Stimulated activated CD4-positive, alpha-beta T cell treated with anti-CD3 and anti-CD28 coated beads, Interleukin-12 subunit alpha, Interleukin-12 subunit beta, amount 100 ng/mL, for 48 hours (primary cell): ENCODE measurements around the gene TSPAN19.
"Not testable (repeated sequence)": the region's sequence is repeated elsewhere in the genome, so short reads cannot be mapped to it uniquely, and the experiment has no call there.

Experiments used
- DNase-seq, 3 donors: peaks; one replicate each; pipeline ENCODE4 v3.0.0-alpha.2; 2020; ENCODE audit warnings: low read depth in 2 of 3, low spot score in 1 of 3

TSPAN19 gene

GRCh38 chr12:85036234-85036707 lies at the start of gene TSPAN19, which contains the start of gene LRRIQ1:
TSS of gene TSPAN19 (minus strand) at chr12:85036277. CDS start at chr12:85029946, 6,331 bp downstream.
TSS of gene LRRIQ1 (plus strand) at chr12:85036351. CDS start at chr12:85038177, 1,826 bp downstream.
- peak in 2 of 3 donors; percentile 4 to 14 for DNase-seq

GRCh38 chr12:85085066-85085465 lies 49.0 kb upstream of the TSPAN19 start:
- DNase-seq = no peak

GRCh38 chr12:85076688-85077430 lies 40.8 kb upstream of the TSPAN19 start:
- no peak for DNase-seq

- DNase-seq = no peak
Observed at GRCh38 chr12:85072826-85073225, 36.7 kb upstream of the TSPAN19 start.

- DNase-seq = no peak
Observed at GRCh38 chr12:85065837-85066482, 29.9 kb upstream of the TSPAN19 start.

- DNase-seq = no peak
Observed at GRCh38 chr12:85060916-85061315, 24.8 kb upstream of the TSPAN19 start.

- DNase-seq = no peak
Observed at GRCh38 chr12:85059594-85059993, 23.5 kb upstream of the TSPAN19 start.

GRCh38 chr12:85058339-85058738 lies 22.3 kb upstream of the TSPAN19 start:
- DNase-seq = no peak

GRCh38 chr12:85057370-85057963 lies 21.4 kb upstream of the TSPAN19 start:
- DNase-seq = peak in 1 of 3 donors; percentile 30

GRCh38 chr12:85043829-85044228 lies 7.8 kb upstream of the TSPAN19 start:
- no peak for DNase-seq

- no peak for DNase-seq
Observed at GRCh38 chr12:85041395-85041794, 5.3 kb upstream of the TSPAN19 start.

- no peak for DNase-seq
Observed at GRCh38 chr12:85036733-85037132, 656 bp upstream of the TSPAN19 start.

- DNase-seq = no peak
Observed at GRCh38 chr12:85029456-85029855, 6.6 kb downstream of the TSPAN19 start.

- DNase-seq = no peak
Observed at GRCh38 chr12:85018098-85018497, 18.0 kb downstream of the TSPAN19 start.

- no peak for DNase-seq
Observed at GRCh38 chr12:85017618-85018017, 18.5 kb downstream of the TSPAN19 start.

- no peak for DNase-seq
Observed at GRCh38 chr12:85017133-85017532, 18.9 kb downstream of the TSPAN19 start.

- no peak for DNase-seq
Observed at GRCh38 chr12:85016413-85016812, 19.7 kb downstream of the TSPAN19 start.

GRCh38 chr12:85007836-85008235 lies 28.2 kb downstream of the TSPAN19 start:
- DNase-seq = no peak

- DNase-seq = no peak
Observed at GRCh38 chr12:85006206-85006605, 29.9 kb downstream of the TSPAN19 start.

GRCh38 chr12:85005615-85006014 lies 30.5 kb downstream of the TSPAN19 start:
- no peak for DNase-seq

- not testable (repeated sequence) for DNase-seq
Observed at GRCh38 chr12:85005047-85005446, 31.0 kb downstream of the TSPAN19 start.

- DNase-seq = no peak
Observed at GRCh38 chr12:85004204-85004603, 31.9 kb downstream of the TSPAN19 start.
